Gastroesophageal sphincter (tissue), 4 donors: Measurements from ENCODE around the gene PARD3. TPM values are rescaled to one million over a fixed set of nuclear protein-coding genes. Genes with fewer than 3 reads are reported as not detected.

Experiments used
- ATAC-seq: fragments of 150-250 bp; one replicate; pipeline ENCODE4 v1.9.1; 2016; ENCODE audit warnings: mild to moderate bottlenecking, moderate library complexity
- H3K27ac ChIP-seq, 4 donors: fragments of 200-600 bp; sonication (generic) in 3 of 4; 1 replicate in 3 of 4; 2 replicates in 1 of 4; pipeline ENCODE4 v1.5.1; 2016 to 2019
- H3K27me3 ChIP-seq: fragments of 200-600 bp; sonication (generic); one replicate; pipeline ENCODE4 v1.5.1; 2019
- H3K36me3 ChIP-seq, 2 donors: fragments of 200-600 bp; sonication (generic); one replicate each; pipeline ENCODE4 v1.5.1; 2019; ENCODE audit warnings: control low read depth in 1 of 2
- H3K4me1 ChIP-seq, 3 donors: fragments of 200-600 bp; sonication (generic); 1 replicate in 2 of 3; 2 replicates in 1 of 3; pipeline ENCODE4 v1.5.1; 2016 to 2019; ENCODE audit warnings: control low read depth in 2 of 3
- H3K4me3 ChIP-seq, 2 donors: fragments of 200-600 bp; sonication (generic); one replicate each; pipeline ENCODE4 v1.5.1; 2019; ENCODE audit warnings: mild to moderate bottlenecking in 1 of 2, moderate library complexity in 1 of 2
- H3K9me3 ChIP-seq, 3 donors: fragments of 200-600 bp; sonication (generic); one replicate each; pipeline ENCODE4 v1.5.1; 2017 to 2019; ENCODE audit warnings: control low read depth in 2 of 3
- CTCF ChIP-seq, 4 experiments: fragments of 200-600 bp in 2 of 4; fragments of 450-650 bp in 2 of 4; sonication (generic) in 1 of 4; IDR thresholded peaks; one replicate each; pipeline ENCODE4 v1.5.1; 2017 to 2019; ENCODE audit warnings: antibody characterized with exemption in 4 of 4, mild to moderate bottlenecking in 2 of 4, moderate library complexity in 2 of 4
- EP300 ChIP-seq: sonication (generic); formaldehyde crosslinking; IDR thresholded peaks from one replicate; pipeline ENCODE4 v1.6.1; 2017; ENCODE audit warnings: antibody characterized with exemption, mild to moderate bottlenecking
- POLR2A ChIP-seq, 2 donors: fragments of 450-650 bp; IDR thresholded peaks; one replicate each; pipeline ENCODE4 v1.6.1; 2017; ENCODE audit warnings: antibody characterized with exemption in 2 of 2, mild to moderate bottlenecking in 2 of 2, moderate library complexity in 1 of 2
- POLR2AphosphoS5 ChIP-seq: sonication (generic); formaldehyde crosslinking; IDR thresholded peaks from one replicate; pipeline ENCODE4 v1.6.1; 2017; ENCODE audit warnings: antibody characterized with exemption
- WGBS, 2 donors: methylation state at CpG; one replicate each; pipeline ENCODE4 v1.1.5; 2018; ENCODE audit warnings: low coverage in 1 of 2; 5-methylcytosine and 5-hydroxymethylcytosine counted together
- total RNA-seq, 4 donors: library from RNA; depleted of rRNA; stranded (reverse); fragments of >200 nt; gene quantifications; one replicate each; pipeline ENCODE4 v1.1.0, GENCODE V29; 2016

PARD3 gene
- total RNA-seq, 4 donors from 2014 or later: 101 to 127 (median 115) TPM

DNA sequence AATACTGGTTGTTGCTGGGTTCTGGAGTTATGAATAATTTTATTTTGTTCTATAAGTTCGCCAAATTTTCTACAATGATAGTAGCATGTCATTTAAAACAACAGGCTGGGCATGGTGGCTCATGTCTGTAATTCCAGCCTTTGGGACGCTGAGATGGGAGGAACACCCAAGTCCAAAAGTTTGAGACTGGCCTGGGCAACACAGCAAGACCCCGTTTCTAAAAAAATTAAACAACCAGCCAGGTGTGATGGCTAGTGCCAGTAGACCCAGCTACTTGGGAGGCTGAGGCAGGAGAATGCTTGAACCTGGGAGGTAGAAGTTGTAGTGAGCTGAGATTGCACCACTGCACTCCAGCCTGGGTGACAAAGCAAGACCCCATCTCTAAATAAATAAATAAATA, 347.7 kb downstream of the PARD3 start:
- WGBS, 2 donors: 84 to 98% methylated on average over 2 to 3 of the region's 3 CpGs
- ATAC-seq: no peak

DNA sequence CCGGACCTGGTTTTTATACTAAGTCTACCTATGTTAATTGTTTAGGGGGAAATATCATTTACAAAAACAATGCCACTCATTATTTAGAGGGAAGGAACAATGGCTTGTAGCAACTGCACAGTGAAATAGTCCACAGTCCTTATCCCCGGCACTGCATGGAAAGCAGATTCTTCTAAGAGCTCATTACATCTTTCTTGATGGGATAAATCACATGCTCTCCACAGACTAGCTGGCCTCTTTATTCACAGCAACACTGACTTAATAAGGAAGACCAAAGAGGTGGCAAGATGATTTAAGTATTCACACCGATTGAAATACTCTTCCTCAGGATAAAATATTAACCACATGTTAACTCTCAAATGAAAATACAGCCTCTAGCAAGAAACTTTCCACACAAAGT, 349.4 kb downstream of the PARD3 start:
- no peak overlapping the region for H3K4me3 ChIP-seq
- WGBS, 2 donors: 86 to 89% methylated on average over 1 to 3 of the region's 3 CpGs
- no peak for ATAC-seq

More for the DNA sequence above, 347.7 kb downstream of the PARD3 start:
- Histone ChIP-seq H3K4me1 (no peaks in the 10 kb centered on the region), H3K27me3 (no peaks in the 10 kb centered on the region), H3K36me3 (peaks cover 0 to 16% of the 10 kb centered on the region in 2 donors), H3K9me3 (no peaks in the 10 kb centered on the region), H3K27ac (no peak overlapping the region), H3K4me3 (no peak overlapping the region)
- TF ChIP-seq CTCF (IDR thresholded peaks at IDR 0.05) (no peak), POLR2A (IDR thresholded peaks at IDR 0.05) (no peak), EP300 (no peak)

GRCh38 chr10:34464591-34464990, 350.5 kb downstream of the PARD3 start:
- H3K4me3 ChIP-seq: no peak overlapping the region
- no peaks in the 10 kb centered on the region for H3K4me1 ChIP-seq
- peaks cover 0 to 9% of the 10 kb centered on the region in 2 donors for H3K36me3 ChIP-seq
- ATAC-seq: no peak
- H3K27ac ChIP-seq: no peak overlapping the region
- TF ChIP-seq POLR2AphosphoS5 (no peak), POLR2A (IDR thresholded peaks at IDR 0.05) (no peak), CTCF (IDR thresholded peaks at IDR 0.05) (no peak), EP300 (no peak)
- no peaks in the 10 kb centered on the region for H3K27me3 ChIP-seq
- no peaks in the 10 kb centered on the region for H3K9me3 ChIP-seq

More for the DNA sequence above, 349.4 kb downstream of the PARD3 start:
- TF ChIP-seq POLR2A (IDR thresholded peaks at IDR 0.05) (no peak), CTCF (IDR thresholded peaks at IDR 0.05) (no peak), EP300 (no peak), POLR2AphosphoS5 (no peak)
- Histone ChIP-seq H3K27ac (no peak overlapping the region), H3K27me3 (no peaks in the 10 kb centered on the region), H3K4me1 (no peaks in the 10 kb centered on the region), H3K9me3 (no peaks in the 10 kb centered on the region), H3K36me3 (peaks cover 0 to 16% of the 10 kb centered on the region in 2 donors)

- no peak overlapping the region for H3K27ac ChIP-seq
- no peak overlapping the region for H3K4me3 ChIP-seq
- H3K27me3 ChIP-seq: no peaks in the 10 kb centered on the region
- WGBS, 2 donors: 100% methylated on average over 1 of the region's 3 CpGs
- no peak for TF ChIP-seq CTCF (IDR thresholded peaks at IDR 0.05)
- TF ChIP-seq EP300: no peak
- no peak for TF ChIP-seq POLR2AphosphoS5
- TF ChIP-seq POLR2A (IDR thresholded peaks at IDR 0.05): no peak
- H3K9me3 ChIP-seq: no peaks in the 10 kb centered on the region
- no peak for ATAC-seq
- peaks cover 0 to 7% of the 10 kb centered on the region in 2 donors for H3K36me3 ChIP-seq
- no peaks in the 10 kb centered on the region for H3K4me1 ChIP-seq
These were observed 351.1 kb downstream of the PARD3 start for GRCh38 chr10:34464000-34464399.

DNA sequence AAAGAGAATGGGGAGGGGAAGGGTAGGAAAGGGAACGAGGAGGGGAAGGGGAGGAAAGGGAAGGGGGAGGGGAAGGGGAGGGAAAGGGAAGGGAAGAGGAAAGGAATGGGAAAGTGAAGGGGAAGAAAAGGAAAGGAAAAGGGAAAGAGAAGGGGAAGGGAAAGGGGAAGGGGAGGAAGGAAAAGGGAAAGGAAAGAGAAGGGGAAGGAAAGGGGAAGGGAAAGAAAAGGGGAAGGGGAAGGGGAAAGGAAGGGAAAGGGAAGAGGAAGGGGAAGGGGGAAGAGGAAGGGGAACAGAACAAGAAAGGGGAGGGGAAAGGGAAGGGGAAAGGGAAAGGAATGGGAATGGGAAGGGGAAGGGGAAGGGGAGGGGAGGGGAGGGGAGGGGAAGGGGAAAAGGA, 352.1 kb downstream of the PARD3 start:
- no peak for ATAC-seq
- Histone ChIP-seq H3K27me3 (no peaks in the 10 kb centered on the region), H3K9me3 (no peaks in the 10 kb centered on the region), H3K4me1 (no peaks in the 10 kb centered on the region), H3K27ac (no peak overlapping the region), H3K36me3 (peaks cover 0 to 7% of the 10 kb centered on the region in 2 donors), H3K4me3 (no peak overlapping the region)
- TF ChIP-seq CTCF (IDR thresholded peaks at IDR 0.05): no peak
- TF ChIP-seq POLR2A (IDR thresholded peaks at IDR 0.05): no peak
- no peak for TF ChIP-seq POLR2AphosphoS5
- TF ChIP-seq EP300: no peak
- 89% methylated on average over 1 of the region's 1 CpG; no CpG with 5 or more reads in 1 of the 2 donors for WGBS, 2 donors
